Heart left ventricle (tissue), 13 donors: ENCODE data around the gene CATSPER2.
"Not testable (repeated sequence)": the region's sequence is repeated elsewhere in the genome, so short reads cannot be mapped to it uniquely, and the experiment has no call there.

Experiments
- POLR2A ChIP-seq, 2 donors: fragments of 450-650 bp; IDR thresholded peaks; one replicate each; pipeline ENCODE4 v1.6.1; 2017; ENCODE audit warnings: antibody characterized with exemption in 2 of 2, mild to moderate bottlenecking in 2 of 2, moderate library complexity in 2 of 2
- TF ChIP-seq, protein P1 (sequence below), 12 donors: fragments of 200-600 bp; sonication (generic) in 4 of 12; IDR thresholded peaks; one replicate each; pipeline versions ENCODE4 v1.5.0 to v1.8.0; 2018 to 2022; ENCODE audit warnings: antibody characterized with exemption in 12 of 12, mild to moderate bottlenecking in 5 of 12
- donor health status: ischemic (EF 13 %, LVEDD 7.1; RV severe dilation, severe dysfunction).
- donor health status: DM: no; HTN: yes; CAD: no.
- donor health status: DM: no; HTN: no; CAD: no.
- donor health status: ischemic (EF 25% LVEDD 6.9; RV normal size, moderate dysfunction).
- donor health status: ischemic (EF 25% LVEDD 5.7; RV mildly dilated, moderate dysfunction).
- donor health status: ischemic (EF 35%, LVEDD 5.7; RV mildly dilated, moderate dysfunction).
- donor health status: nonischemic (EF 11% LVEDD 7.7; RV severe dilation, severe dysfunction).
- donor health status: DM: yes; HTN: yes; CAD: no.
- donor health status: PGD.
- donor health status: ischemic (EF 29% LVEDD 5.4; RV normal size, mild dysfunction).
- donor health status: nonischemic (EF 23%, LVEDD 6.1; RV moderate dilation, normal function).

DNA sequence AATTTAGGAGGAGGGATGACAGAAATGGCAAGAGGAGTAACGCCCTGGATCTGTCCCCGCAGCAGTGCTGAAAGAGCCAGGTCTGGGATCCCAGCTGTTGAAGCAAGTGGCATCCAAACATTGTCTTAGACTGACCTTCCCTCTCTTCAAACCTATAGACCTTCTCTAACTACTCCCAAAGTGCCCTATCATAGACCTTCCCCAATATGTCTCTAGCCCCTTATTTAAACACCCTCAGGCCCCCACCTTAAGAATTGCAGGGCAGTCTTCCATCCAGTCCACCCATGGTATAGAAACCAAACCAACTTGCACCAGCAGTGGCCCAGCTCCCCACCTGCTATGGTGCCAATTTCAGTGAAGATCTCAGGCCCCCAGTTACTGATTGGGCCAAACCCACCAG is 48.4 kb downstream of the CATSPER2 start:
- TF ChIP-seq, protein P1, sequence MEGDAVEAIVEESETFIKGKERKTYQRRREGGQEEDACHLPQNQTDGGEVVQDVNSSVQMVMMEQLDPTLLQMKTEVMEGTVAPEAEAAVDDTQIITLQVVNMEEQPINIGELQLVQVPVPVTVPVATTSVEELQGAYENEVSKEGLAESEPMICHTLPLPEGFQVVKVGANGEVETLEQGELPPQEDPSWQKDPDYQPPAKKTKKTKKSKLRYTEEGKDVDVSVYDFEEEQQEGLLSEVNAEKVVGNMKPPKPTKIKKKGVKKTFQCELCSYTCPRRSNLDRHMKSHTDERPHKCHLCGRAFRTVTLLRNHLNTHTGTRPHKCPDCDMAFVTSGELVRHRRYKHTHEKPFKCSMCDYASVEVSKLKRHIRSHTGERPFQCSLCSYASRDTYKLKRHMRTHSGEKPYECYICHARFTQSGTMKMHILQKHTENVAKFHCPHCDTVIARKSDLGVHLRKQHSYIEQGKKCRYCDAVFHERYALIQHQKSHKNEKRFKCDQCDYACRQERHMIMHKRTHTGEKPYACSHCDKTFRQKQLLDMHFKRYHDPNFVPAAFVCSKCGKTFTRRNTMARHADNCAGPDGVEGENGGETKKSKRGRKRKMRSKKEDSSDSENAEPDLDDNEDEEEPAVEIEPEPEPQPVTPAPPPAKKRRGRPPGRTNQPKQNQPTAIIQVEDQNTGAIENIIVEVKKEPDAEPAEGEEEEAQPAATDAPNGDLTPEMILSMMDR (IDR thresholded peaks at IDR 0.05) = not testable (repeated sequence)
- not testable (repeated sequence) for TF ChIP-seq POLR2A (IDR thresholded peaks at IDR 0.05)
